Neural progenitor cell (in vitro differentiated cells): ENCODE measurements around the gene DLL1. TPM values are rescaled to one million over a fixed set of nuclear protein-coding genes. Genes with fewer than 3 reads are reported as not detected.

Experiments
- DNase-seq: peaks from one replicate; pipeline ENCODE4 v3.0.0-alpha.2; 2016; ENCODE audit warnings: low spot score
- H2AFZ ChIP-seq: fragments of 200-600 bp; sonication (generic); replicated peaks from 2 replicates; pipeline ENCODE4 v1.6.1; 2016; ENCODE audit warnings: antibody characterized with exemption
- H3F3A ChIP-seq: fragments of 200-600 bp; sonication (generic); 2 replicates; pipeline ENCODE4 v1.6.1; 2016; ENCODE audit warnings: antibody characterized with exemption, low read depth
- H3K27ac ChIP-seq: fragments of 200-600 bp; sonication (generic); 2 replicates; pipeline ENCODE4 v1.5.1; 2016; ENCODE audit warnings: mild to moderate bottlenecking
- H3K27me3 ChIP-seq: fragments of 200-600 bp; sonication (generic); 2 replicates; pipeline ENCODE4 v1.6.1; 2016; ENCODE audit warnings: mild to moderate bottlenecking, moderate library complexity
- H3K36me3 ChIP-seq: fragments of 200-600 bp; sonication (generic); 2 replicates; pipeline ENCODE4 v1.5.1; 2016
- H3K4me1 ChIP-seq: fragments of 200-600 bp; sonication (generic); 2 replicates; pipeline ENCODE4 v1.6.1; 2016; ENCODE audit warnings: mixed run types
- H3K4me2 ChIP-seq: fragments of 200-600 bp; sonication (generic); 2 replicates; pipeline ENCODE4 v1.6.1; 2016
- H3K4me3 ChIP-seq: fragments of 200-600 bp; sonication (generic); 2 replicates; pipeline ENCODE4 v1.5.1; 2016
- H3K79me2 ChIP-seq: fragments of 200-600 bp; sonication (generic); 2 replicates; pipeline ENCODE4 v1.6.1; 2016; ENCODE audit warnings: low read depth
- H3K9ac ChIP-seq: fragments of 200-600 bp; sonication (generic); 2 replicates; pipeline ENCODE4 v1.6.1; 2016
- H3K9me3 ChIP-seq: fragments of 200-600 bp; sonication (generic); 2 replicates; pipeline ENCODE4 v1.5.1; 2016; ENCODE audit warnings: low read depth
- H4K20me1 ChIP-seq: fragments of 200-600 bp; sonication (generic); 2 replicates; pipeline ENCODE4 v1.6.1; 2016; ENCODE audit warnings: low read depth
- H3K27ac Mint-ChIP-seq: 3 replicates; pipeline ENCODE4 v1.8.0; 2021; ENCODE audit warnings: mixed read lengths
- H3K27me3 Mint-ChIP-seq: 2 replicates; pipeline ENCODE4 v1.8.0; 2022; ENCODE audit warnings: low read depth, mild to moderate bottlenecking, inconsistent platforms, moderate library complexity, mixed read lengths; ENCODE audit not compliant: insufficient read depth
- H3K36me3 Mint-ChIP-seq: 3 replicates; pipeline ENCODE4 v1.8.0; 2021; ENCODE audit warnings: mixed read lengths
- H3K4me1 Mint-ChIP-seq: 3 replicates; pipeline ENCODE4 v1.8.0; 2021; ENCODE audit warnings: mixed read lengths
- H3K4me3 Mint-ChIP-seq: 3 replicates; pipeline ENCODE4 v1.8.0; 2021; ENCODE audit warnings: mild to moderate bottlenecking, moderate library complexity, mixed read lengths
- H3K9me3 Mint-ChIP-seq: 3 replicates; pipeline ENCODE4 v1.8.0; 2020; ENCODE audit warnings: mixed read lengths
- EZH2 ChIP-seq: fragments of 200-600 bp; sonication (generic); IDR thresholded peaks from 2 replicates; pipeline ENCODE4 v1.6.1; 2017; ENCODE audit warnings: antibody characterized with exemption, mild to moderate bottlenecking, moderate library complexity
- EZH2phosphoT487 ChIP-seq: fragments of 200-600 bp; sonication (generic); IDR thresholded peaks from 2 replicates; pipeline ENCODE4 v1.6.1; 2017; ENCODE audit warnings: antibody characterized with exemption
- total RNA-seq: library from RNA; depleted of rRNA; stranded (reverse); fragments of >200 nt; gene quantifications from 2 replicates; pipeline ENCODE4 v1.2.3, GENCODE V29; 2015; ENCODE audit warnings: low replicate concordance
- TF ChIP-seq, protein P1 (sequence below): fragments of 200-600 bp; sonication (generic); IDR thresholded peaks from 2 replicates; pipeline ENCODE4 v1.5.1; 2017; ENCODE audit warnings: antibody characterized with exemption, mild to moderate bottlenecking

DLL1 gene
- total RNA-seq, 1 donor from 2014 or later: 35.9 TPM

DNA sequence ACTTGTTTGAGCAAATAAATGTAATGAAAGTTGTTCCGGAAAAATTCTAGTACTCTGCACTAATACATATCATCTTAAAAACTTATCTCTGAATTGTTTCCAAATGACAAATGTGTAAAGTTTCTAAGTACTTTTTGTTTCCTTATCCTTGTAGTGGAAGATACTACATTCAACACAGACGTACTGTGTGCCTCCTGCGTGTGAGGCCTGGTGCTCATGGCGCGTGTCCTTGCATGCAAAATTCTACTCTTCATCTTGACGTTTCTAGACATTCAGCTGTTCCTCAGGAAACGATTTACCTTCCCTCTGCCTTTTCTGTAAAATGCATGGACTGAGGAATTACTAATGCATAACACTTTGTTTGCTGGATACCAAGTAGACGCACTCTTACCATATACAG, 11.5 kb downstream of the DLL1 start:
- Histone ChIP-seq H3K36me3 (peaks cover 8% of the 10 kb centered on the region), H2AFZ (no peak overlapping the region), H3F3A (peaks cover 8% of the 10 kb centered on the region), H3K9ac (no peak overlapping the region), H3K27me3 (peaks cover 18% of the 10 kb centered on the region), H3K9me3 (no peaks in the 10 kb centered on the region), H4K20me1 (peaks cover 29% of the 10 kb centered on the region), H3K79me2 (no peaks in the 10 kb centered on the region), H3K4me1 (no peaks in the 10 kb centered on the region), H3K4me2 (no peak overlapping the region), H3K27ac (no peak overlapping the region), H3K4me3 (no peak overlapping the region)
- Mint-ChIP-seq H3K4me3 (peak overlapping the region; percentile 14), H3K27me3 (peaks cover 11% of the 10 kb centered on the region), H3K9me3 (no peaks in the 10 kb centered on the region), H3K36me3 (peaks cover 15% of the 10 kb centered on the region), H3K27ac (peak overlapping the region; percentile 12), H3K4me1 (peaks cover 10% of the 10 kb centered on the region)
- DNase-seq: no peak
- TF ChIP-seq EZH2 (no peak), EZH2phosphoT487 (no peak)
- TF ChIP-seq, protein P1, sequence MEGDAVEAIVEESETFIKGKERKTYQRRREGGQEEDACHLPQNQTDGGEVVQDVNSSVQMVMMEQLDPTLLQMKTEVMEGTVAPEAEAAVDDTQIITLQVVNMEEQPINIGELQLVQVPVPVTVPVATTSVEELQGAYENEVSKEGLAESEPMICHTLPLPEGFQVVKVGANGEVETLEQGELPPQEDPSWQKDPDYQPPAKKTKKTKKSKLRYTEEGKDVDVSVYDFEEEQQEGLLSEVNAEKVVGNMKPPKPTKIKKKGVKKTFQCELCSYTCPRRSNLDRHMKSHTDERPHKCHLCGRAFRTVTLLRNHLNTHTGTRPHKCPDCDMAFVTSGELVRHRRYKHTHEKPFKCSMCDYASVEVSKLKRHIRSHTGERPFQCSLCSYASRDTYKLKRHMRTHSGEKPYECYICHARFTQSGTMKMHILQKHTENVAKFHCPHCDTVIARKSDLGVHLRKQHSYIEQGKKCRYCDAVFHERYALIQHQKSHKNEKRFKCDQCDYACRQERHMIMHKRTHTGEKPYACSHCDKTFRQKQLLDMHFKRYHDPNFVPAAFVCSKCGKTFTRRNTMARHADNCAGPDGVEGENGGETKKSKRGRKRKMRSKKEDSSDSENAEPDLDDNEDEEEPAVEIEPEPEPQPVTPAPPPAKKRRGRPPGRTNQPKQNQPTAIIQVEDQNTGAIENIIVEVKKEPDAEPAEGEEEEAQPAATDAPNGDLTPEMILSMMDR: no peak

DNA sequence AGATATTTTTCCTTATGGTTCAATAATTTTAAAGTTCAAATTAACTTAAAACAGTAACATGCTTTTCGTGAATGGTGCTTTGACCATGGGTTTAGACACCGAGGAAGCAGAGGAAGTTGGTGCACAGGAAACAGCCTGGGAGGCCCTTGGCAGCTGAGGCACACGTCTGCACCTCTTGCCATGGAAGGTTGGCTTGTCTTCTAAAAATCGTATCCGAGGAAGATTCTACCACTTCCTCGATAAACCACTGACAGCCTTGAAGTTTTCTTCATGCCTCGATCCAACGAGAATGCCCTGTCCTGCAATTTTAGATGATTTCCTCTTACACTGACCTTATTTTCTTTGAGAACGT, 12.2 kb downstream of the DLL1 start:
- Histone ChIP-seq H3K4me2 (no peak overlapping the region), H3K79me2 (no peaks in the 10 kb centered on the region), H2AFZ (no peak overlapping the region), H3K4me1 (no peaks in the 10 kb centered on the region), H3K36me3 (peaks cover 8% of the 10 kb centered on the region), H3K27me3 (peaks cover 18% of the 10 kb centered on the region), H3K9me3 (no peaks in the 10 kb centered on the region), H3K27ac (no peak overlapping the region), H3F3A (peaks cover 8% of the 10 kb centered on the region), H4K20me1 (peaks cover 22% of the 10 kb centered on the region), H3K9ac (no peak overlapping the region), H3K4me3 (no peak overlapping the region)
- no peak for TF ChIP-seq EZH2
- TF ChIP-seq EZH2phosphoT487: no peak
- TF ChIP-seq, protein P1: no peak
- Mint-ChIP-seq H3K9me3 (no peaks in the 10 kb centered on the region), H3K4me3 (no peak overlapping the region), H3K27me3 (peaks cover 13% of the 10 kb centered on the region), H3K27ac (no peak overlapping the region), H3K4me1 (peaks cover 11% of the 10 kb centered on the region), H3K36me3 (peaks cover 11% of the 10 kb centered on the region)
- no peak for DNase-seq

DNA sequence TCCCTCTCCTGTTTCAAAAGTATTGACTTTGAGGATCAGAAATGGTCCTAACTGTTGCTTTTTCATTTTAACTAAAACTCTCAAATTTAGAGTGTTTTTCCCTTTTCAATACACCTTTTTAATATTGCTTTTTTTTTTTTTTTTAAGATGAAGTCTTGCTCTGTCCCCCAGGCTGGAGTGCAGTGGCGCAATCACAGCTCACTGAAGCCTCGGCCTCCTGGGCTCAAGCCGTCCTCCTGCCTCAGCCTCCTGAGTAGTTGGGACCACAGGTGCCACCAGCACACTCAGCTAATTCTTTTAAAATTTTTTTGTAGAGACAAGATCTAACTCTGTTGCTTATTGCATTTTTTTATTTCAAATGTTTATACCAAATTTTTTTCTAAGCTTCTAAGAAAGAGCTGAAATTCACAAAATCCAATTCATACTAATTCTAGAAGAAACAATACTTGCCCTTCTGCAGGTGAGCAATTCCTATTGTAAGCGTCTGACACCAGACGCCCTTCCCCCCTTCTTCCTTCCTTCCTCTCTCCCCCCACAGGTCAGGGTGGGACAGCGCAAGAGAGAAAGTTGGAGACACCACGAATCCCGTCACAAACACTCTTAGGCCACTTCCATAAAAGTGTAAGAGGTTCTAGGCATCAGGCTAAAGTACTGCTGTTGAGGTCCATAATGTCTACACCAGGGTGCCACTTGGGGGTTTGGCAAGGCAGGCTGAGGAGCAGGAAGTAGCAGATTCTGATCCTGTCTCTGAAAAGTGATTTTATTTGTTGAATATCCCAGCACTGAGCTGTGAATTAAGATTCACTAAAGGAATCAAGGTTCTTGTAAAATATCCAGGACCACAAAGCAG, 12.8 kb downstream of the DLL1 start:
- Mint-ChIP-seq H3K4me3 (no peak overlapping the region), H3K36me3 (peaks cover 11% of the 10 kb centered on the region), H3K4me1 (peaks cover 13% of the 10 kb centered on the region), H3K27ac (no peak overlapping the region), H3K9me3 (no peaks in the 10 kb centered on the region), H3K27me3 (peaks cover 13% of the 10 kb centered on the region)
- H3K27me3 ChIP-seq: peaks cover 18% of the 10 kb centered on the region
- DNase-seq: no peak
- H3K9ac ChIP-seq: no peak overlapping the region
- H3K9me3 ChIP-seq: no peaks in the 10 kb centered on the region
- H4K20me1 ChIP-seq: peaks cover 16% of the 10 kb centered on the region
- H3K79me2 ChIP-seq: no peaks in the 10 kb centered on the region
- H3K4me1 ChIP-seq: no peaks in the 10 kb centered on the region
- H3K4me2 ChIP-seq: no peak overlapping the region
- no peak overlapping the region for H3K4me3 ChIP-seq
- TF ChIP-seq, protein P1: no peak
- TF ChIP-seq EZH2phosphoT487: no peak
- no peak for TF ChIP-seq EZH2
- H3F3A ChIP-seq: peaks cover 8% of the 10 kb centered on the region
- no peak overlapping the region for H3K27ac ChIP-seq
- peaks cover 8% of the 10 kb centered on the region for H3K36me3 ChIP-seq
- no peak overlapping the region for H2AFZ ChIP-seq
